SU-DHL-6 (cell line): ENCODE data around the gene BABAM1.

Experiments
- H2AFZ ChIP-seq: fragments of 200-600 bp; sonication (generic); 2 replicates; pipeline ENCODE4 v1.6.1; 2014; ENCODE audit warnings: low read depth, mild to moderate bottlenecking, moderate library complexity, mixed read lengths, antibody characterized with exemption, low read length; ENCODE audit not compliant: severe bottlenecking
- H3F3A ChIP-seq: fragments of 200-600 bp; shearing (Covaris generic); 2 replicates; pipeline ENCODE4 v1.6.0; 2016; ENCODE audit warnings: antibody characterized with exemption, mild to moderate bottlenecking; ENCODE audit not compliant: insufficient read depth
- H3K27ac ChIP-seq: fragments of 200-600 bp; sonication (generic); 2 replicates; pipeline ENCODE4 v1.5.1; 2016; ENCODE audit warnings: low read depth, mild to moderate bottlenecking, low read length, moderate library complexity, mixed read lengths
- H3K27me3 ChIP-seq: fragments of 200-600 bp; sonication (generic), shearing (Covaris generic); 2 replicates; pipeline ENCODE4 v1.6.0; 2014; ENCODE audit warnings: mild to moderate bottlenecking, low read length
- H3K36me3 ChIP-seq: fragments of 200-600 bp; sonication (generic); 2 replicates; pipeline ENCODE4 v1.6.1; 2014; ENCODE audit warnings: mild to moderate bottlenecking, low read length, mixed read lengths
- H3K4me2 ChIP-seq: fragments of 300-600, 200-600 bp; shearing (Covaris generic), sonication (generic); 2 replicates; pipeline ENCODE4 v1.6.0; 2014; ENCODE audit warnings: low read length, low read depth, mild to moderate bottlenecking; ENCODE audit not compliant: poor library complexity, severe bottlenecking
- H3K4me3 ChIP-seq: fragments of 200-600 bp; sonication (generic); 2 replicates; pipeline ENCODE4 v1.5.1; 2014; ENCODE audit warnings: antibody characterized with exemption, low read length, mild to moderate bottlenecking, mixed read lengths; ENCODE audit not compliant: insufficient read depth, poor library complexity, severe bottlenecking
- H3K79me2 ChIP-seq: fragments of 200-600 bp; sonication (generic); 2 replicates; pipeline ENCODE4 v1.6.1; 2014; ENCODE audit warnings: mild to moderate bottlenecking, low read length, moderate library complexity; ENCODE audit not compliant: insufficient read depth
- H3K9ac ChIP-seq: fragments of 200-600 bp; sonication (generic); 2 replicates; pipeline ENCODE4 v1.7.0; 2014; ENCODE audit warnings: mild to moderate bottlenecking, low read length
- H3K9me2 ChIP-seq: fragments of 200-600 bp; sonication (generic); replicated peaks from 2 replicates; pipeline ENCODE4 v1.6.1; 2014; ENCODE audit warnings: low read length; ENCODE audit not compliant: insufficient read depth
- H3K9me3 ChIP-seq: fragments of 200-600 bp; sonication (generic); 2 replicates; pipeline ENCODE4 v1.6.1; 2014; ENCODE audit warnings: low read length, mixed read lengths; ENCODE audit not compliant: insufficient read depth
- H4K20me1 ChIP-seq: fragments of 200-600 bp; sonication (generic); 2 replicates; pipeline ENCODE4 v1.6.1; 2014; ENCODE audit warnings: low read depth, mild to moderate bottlenecking, antibody characterized with exemption, low read length, moderate library complexity, mixed read lengths
- EZH2phosphoT487 ChIP-seq: fragments of 200-600 bp; sonication (generic), shearing (Covaris generic); conservative IDR thresholded peaks from 2 replicates; pipeline ENCODE4 v1.6.1; 2018; ENCODE audit warnings: mild to moderate bottlenecking, antibody characterized with exemption, low read length, moderate library complexity, mixed read lengths
- TF ChIP-seq, protein P1 (sequence below): fragments of 200-600 bp; sonication (generic); IDR thresholded peaks from one replicate; pipeline ENCODE4 v1.5.1; 2017; ENCODE audit warnings: antibody characterized with exemption, mild to moderate bottlenecking, low read length, moderate library complexity; ENCODE audit not compliant: insufficient read depth, poor library complexity, severe bottlenecking

The BABAM1 gene

DNA sequence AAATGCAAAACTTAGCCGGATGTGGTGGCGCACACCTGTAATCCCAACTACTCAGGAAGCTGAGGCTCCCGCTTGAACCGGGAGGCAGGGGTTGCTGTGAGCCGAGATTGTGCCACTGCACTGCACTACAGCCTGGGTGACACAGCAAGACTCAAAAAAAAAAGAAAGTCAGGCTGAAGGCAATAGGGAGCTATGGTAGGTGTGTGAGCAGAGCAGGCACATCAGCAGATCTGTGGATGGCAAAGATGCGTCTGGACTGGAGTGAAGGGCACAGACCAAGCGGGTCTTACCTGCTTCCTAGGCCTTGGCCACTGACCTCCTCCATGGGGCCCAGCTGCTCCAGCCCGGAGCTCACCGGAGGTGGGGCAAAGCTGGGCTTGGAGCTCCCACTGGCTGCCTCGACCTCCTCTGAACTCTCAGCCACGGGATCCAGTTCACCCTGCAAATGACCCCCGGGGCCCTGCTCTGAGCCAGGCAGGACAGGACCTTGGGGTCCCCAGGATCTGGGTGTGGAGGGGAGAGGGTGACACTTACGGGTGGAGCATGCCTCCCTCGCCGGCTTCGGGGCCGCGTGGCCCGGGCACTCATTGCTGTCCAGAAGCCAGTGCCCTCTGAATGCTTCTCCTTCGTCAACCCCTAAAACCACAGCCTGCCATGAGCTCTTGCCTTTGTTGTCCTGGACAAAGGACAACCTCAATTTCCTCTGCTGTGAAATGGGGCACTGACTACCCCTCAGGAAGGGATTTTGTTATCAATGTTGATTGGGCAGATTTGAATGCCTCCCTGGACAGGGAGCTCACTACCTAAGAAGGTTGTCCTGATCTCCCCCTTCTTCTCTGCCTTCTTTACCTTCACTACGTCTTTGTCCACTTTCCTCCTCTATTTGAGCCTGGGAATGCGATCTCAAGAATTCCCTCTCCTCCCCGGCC, 3.3 kb upstream of the BABAM1 start:
- Histone ChIP-seq H3K79me2 (peaks cover 12% of the 10 kb centered on the region; the same call in 1 of the 2 replicates), H3K27me3 (no peaks in the 10 kb centered on the region), H3K9me2 (no peaks in the 10 kb centered on the region), H3K9ac (no peak overlapping the region), H3F3A (peaks cover 13% of the 10 kb centered on the region), H3K4me2 (no peak overlapping the region), H3K36me3 (no peaks in the 10 kb centered on the region), H2AFZ (no peak overlapping the region), H3K4me3 (no peak overlapping the region), H3K9me3 (no peaks in the 10 kb centered on the region), H3K27ac (peak overlapping the region; percentile 18; the same call in 1 of the 2 replicates), H4K20me1 (no peaks in the 10 kb centered on the region)
- TF ChIP-seq EZH2phosphoT487: no peak
- TF ChIP-seq, protein P1, sequence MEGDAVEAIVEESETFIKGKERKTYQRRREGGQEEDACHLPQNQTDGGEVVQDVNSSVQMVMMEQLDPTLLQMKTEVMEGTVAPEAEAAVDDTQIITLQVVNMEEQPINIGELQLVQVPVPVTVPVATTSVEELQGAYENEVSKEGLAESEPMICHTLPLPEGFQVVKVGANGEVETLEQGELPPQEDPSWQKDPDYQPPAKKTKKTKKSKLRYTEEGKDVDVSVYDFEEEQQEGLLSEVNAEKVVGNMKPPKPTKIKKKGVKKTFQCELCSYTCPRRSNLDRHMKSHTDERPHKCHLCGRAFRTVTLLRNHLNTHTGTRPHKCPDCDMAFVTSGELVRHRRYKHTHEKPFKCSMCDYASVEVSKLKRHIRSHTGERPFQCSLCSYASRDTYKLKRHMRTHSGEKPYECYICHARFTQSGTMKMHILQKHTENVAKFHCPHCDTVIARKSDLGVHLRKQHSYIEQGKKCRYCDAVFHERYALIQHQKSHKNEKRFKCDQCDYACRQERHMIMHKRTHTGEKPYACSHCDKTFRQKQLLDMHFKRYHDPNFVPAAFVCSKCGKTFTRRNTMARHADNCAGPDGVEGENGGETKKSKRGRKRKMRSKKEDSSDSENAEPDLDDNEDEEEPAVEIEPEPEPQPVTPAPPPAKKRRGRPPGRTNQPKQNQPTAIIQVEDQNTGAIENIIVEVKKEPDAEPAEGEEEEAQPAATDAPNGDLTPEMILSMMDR: no peak

DNA sequence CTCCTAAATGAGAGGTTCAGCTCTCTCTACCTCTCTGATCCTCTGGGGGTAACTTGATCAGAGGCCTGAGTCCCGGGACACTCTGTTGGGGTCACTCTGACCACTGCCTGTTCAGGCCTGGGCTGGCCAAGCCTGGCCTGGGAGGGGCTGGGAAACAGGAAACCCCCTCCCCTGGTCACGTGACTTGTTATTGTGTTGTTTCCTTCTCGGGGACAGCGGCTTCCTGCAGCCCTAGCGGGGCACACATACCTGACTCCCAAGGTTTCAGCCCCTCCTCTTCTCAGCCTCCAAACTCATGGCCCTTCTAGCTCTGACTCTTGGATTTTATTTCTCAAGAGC, 2.6 kb upstream of the BABAM1 start, which contains the start of gene USHBP1:
USHBP1 (minus strand) TSS at position 105 of the 339 bp plus-strand sequence. CDS start 446 bp downstream, outside the sequence.
- no peaks in the 10 kb centered on the region for H3K9me2 ChIP-seq
- H4K20me1 ChIP-seq: no peaks in the 10 kb centered on the region
- H3K9ac ChIP-seq: 0 out of 2 replicates have a peak within 1 kb of the TSS, but pooled peaks have one; percentile 18
- H3K79me2 ChIP-seq: peaks cover 12% of the 10 kb centered on the region; the same call in 1 of the 2 replicates
- H3K9me3 ChIP-seq: no peaks in the 10 kb centered on the region
- H3K27ac ChIP-seq: peak within 1 kb of the TSS; percentile 98; the same call in 1 of the 2 replicates
- no peak within 1 kb of the TSS for H2AFZ ChIP-seq
- H3F3A ChIP-seq: peaks cover 13% of the 10 kb centered on the region
- H3K4me3 ChIP-seq: no peak within 1 kb of the TSS
- H3K27me3 ChIP-seq: no peaks in the 10 kb centered on the region
- no peaks in the 10 kb centered on the region for H3K36me3 ChIP-seq
- TF ChIP-seq, protein P1: no peak
- no peak for TF ChIP-seq EZH2phosphoT487
- no peak within 1 kb of the TSS for H3K4me2 ChIP-seq

DNA sequence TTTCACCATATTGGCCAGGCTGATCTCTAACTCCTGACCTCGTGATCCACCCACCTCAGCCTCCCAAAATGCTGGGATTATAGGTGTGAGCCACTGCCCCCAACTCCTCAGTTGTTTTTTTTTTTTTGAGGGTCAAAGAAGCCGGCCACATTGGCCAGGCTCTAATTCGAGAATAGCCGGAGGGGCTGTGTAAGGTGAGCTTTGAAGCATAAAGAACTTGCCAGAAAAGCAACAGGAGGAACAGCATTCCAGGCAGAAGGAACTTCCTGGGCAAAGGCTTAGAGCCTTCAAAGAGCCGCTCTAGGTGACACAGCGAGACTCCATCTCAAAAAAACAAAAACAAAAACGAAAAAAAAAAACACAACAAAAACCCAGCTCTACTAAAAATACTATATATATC, 1.2 kb upstream of the BABAM1 start:
- peaks cover 12% of the 10 kb centered on the region; the same call in 1 of the 2 replicates for H3K79me2 ChIP-seq
- H3K9ac ChIP-seq: peak overlapping the region; percentile 61
- H3K9me3 ChIP-seq: no peaks in the 10 kb centered on the region
- TF ChIP-seq, protein P1: no peak
- TF ChIP-seq EZH2phosphoT487: no peak
- peak overlapping the region; percentile 97 for H3K4me2 ChIP-seq
- no peaks in the 10 kb centered on the region for H3K9me2 ChIP-seq
- no peaks in the 10 kb centered on the region for H4K20me1 ChIP-seq
- H3K36me3 ChIP-seq: no peaks in the 10 kb centered on the region
- H3K27me3 ChIP-seq: no peaks in the 10 kb centered on the region
- H2AFZ ChIP-seq: peak overlapping the region; percentile 29
- peaks cover 13% of the 10 kb centered on the region for H3F3A ChIP-seq
- peak overlapping the region; percentile 98 for H3K27ac ChIP-seq
- H3K4me3 ChIP-seq: peak overlapping the region; percentile 47
